BLaER1 (cell line): ENCODE results near the gene DNMT1.
A peak's percentile ranks its signal among the peaks of the same experiment; 100 is the strongest.

Source experiments
- H3K27ac ChIP-seq: shearing (Covaris generic); formaldehyde crosslinking; 2 replicates; pipeline ENCODE4 v1.8.1; 2022
- H3K27me3 ChIP-seq: shearing (Covaris generic); formaldehyde crosslinking; 2 replicates; pipeline ENCODE4 v1.8.1; 2022
- H3K36me3 ChIP-seq: shearing (Covaris generic); formaldehyde crosslinking; 2 replicates; pipeline ENCODE4 v1.8.1; 2022
- H3K4me1 ChIP-seq: shearing (Covaris generic); formaldehyde crosslinking; 2 replicates; pipeline ENCODE4 v1.8.1; 2022
- H3K4me2 ChIP-seq: shearing (Covaris generic); formaldehyde crosslinking; 2 replicates; pipeline ENCODE4 v1.8.1; 2022
- H3K4me3 ChIP-seq: shearing (Covaris generic); formaldehyde crosslinking; 2 replicates; pipeline ENCODE4 v1.8.1; 2022
- H3K9ac ChIP-seq: shearing (Covaris generic); formaldehyde crosslinking; 2 replicates; pipeline ENCODE4 v1.8.1; 2022
- H3K9me3 ChIP-seq: shearing (Covaris generic); formaldehyde crosslinking; 2 replicates; pipeline ENCODE4 v1.8.1; 2022
- H4K20me1 ChIP-seq: shearing (Covaris generic); formaldehyde crosslinking; 2 replicates; pipeline ENCODE4 v1.8.1; 2022
- Cebpa-rat ChIP-seq: shearing (Covaris generic); IDR thresholded peaks from 2 replicates; pipeline ENCODE4 v1.8.1; 2022

Gene DNMT1

GRCh38 chr19:10230861-10231611 is 36.3 kb upstream of the DNMT1 start, which contains the start of gene S1PR2:
TSS of gene S1PR2 (minus strand) at chr19:10231331. CDS start at chr19:10224905, 6,426 bp downstream.
- no peak for TF ChIP-seq Cebpa-rat
- Histone ChIP-seq H3K4me2 (peak within 1 kb of the TSS; percentile 94), H3K9ac (peak within 1 kb of the TSS; percentile 96), H3K36me3 (peaks cover 15% of the 10 kb centered on the region), H3K4me3 (peak within 1 kb of the TSS; percentile 98), H3K27me3 (no peaks in the 10 kb centered on the region), H4K20me1 (peaks cover 43% of the 10 kb centered on the region), H3K27ac (peak within 1 kb of the TSS; percentile 96), H3K9me3 (no peaks in the 10 kb centered on the region), H3K4me1 (peaks cover 87% of the 10 kb centered on the region)

DNA sequence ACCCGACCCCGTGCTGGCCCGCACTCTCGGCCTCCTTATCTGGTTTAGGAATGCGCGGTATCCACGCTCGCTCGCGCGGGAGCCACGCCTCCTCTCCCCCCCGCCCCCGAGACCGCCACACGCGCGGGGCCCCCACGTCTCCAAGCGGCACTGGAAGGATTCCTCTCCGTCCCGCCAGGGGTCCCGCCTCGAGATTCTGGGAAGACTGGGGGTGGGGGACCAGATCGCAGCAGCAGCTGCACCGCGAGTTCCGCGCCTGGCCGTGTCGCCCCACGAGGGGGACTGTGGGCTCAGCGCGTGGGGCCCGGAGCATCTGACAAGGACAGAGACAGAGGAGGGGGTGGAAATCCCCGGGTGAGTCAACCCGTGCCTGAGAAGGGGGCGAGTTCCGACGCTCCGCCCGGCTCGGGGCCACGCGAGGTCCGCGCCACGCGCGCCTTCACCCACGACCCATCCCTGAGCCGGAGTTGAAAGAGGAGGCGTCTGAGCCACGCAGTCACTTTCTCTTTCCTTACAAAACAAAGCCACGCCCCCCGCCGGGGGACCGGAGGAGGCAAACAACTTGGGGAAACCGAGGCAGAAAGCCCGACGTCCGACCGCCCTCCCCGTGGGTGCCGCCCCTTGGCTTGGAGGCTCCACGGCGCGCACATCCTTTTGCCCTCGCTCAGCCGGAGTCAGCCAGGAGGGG is 35.6 kb upstream of the DNMT1 start:
- H3K4me2 ChIP-seq = peak overlapping the region; percentile 94
- no peaks in the 10 kb centered on the region for H3K27me3 ChIP-seq
- H3K4me3 ChIP-seq = peak overlapping the region; percentile 98
- H3K9ac ChIP-seq = peak overlapping the region; percentile 96
- no peaks in the 10 kb centered on the region for H3K9me3 ChIP-seq
- H4K20me1 ChIP-seq = peaks cover 50% of the 10 kb centered on the region
- no peak for TF ChIP-seq Cebpa-rat
- peak overlapping the region; percentile 96 for H3K27ac ChIP-seq
- H3K4me1 ChIP-seq = peaks cover 86% of the 10 kb centered on the region
- peaks cover 22% of the 10 kb centered on the region for H3K36me3 ChIP-seq

- Histone ChIP-seq H3K4me3 (peak overlapping the region; percentile 98), H4K20me1 (peaks cover 64% of the 10 kb centered on the region), H3K9ac (peak overlapping the region; percentile 96), H3K4me1 (peaks cover 78% of the 10 kb centered on the region), H3K9me3 (no peaks in the 10 kb centered on the region), H3K27me3 (no peaks in the 10 kb centered on the region), H3K36me3 (peaks cover 36% of the 10 kb centered on the region), H3K4me2 (peak overlapping the region; percentile 94), H3K27ac (peak overlapping the region; percentile 68)
- no peak for TF ChIP-seq Cebpa-rat
These were observed 34.2 kb upstream of the DNMT1 start for GRCh38 chr19:10228920-10229319.

- Histone ChIP-seq H3K9me3 (no peaks in the 10 kb centered on the region), H3K27ac (peak overlapping the region; percentile 68), H4K20me1 (peaks cover 69% of the 10 kb centered on the region), H3K4me3 (peak overlapping the region; percentile 98), H3K4me2 (peak overlapping the region; percentile 94), H3K9ac (peak overlapping the region; percentile 61; the same call in 1 of the 2 replicates), H3K36me3 (peaks cover 41% of the 10 kb centered on the region), H3K27me3 (no peaks in the 10 kb centered on the region), H3K4me1 (peaks cover 73% of the 10 kb centered on the region)
- no peak for TF ChIP-seq Cebpa-rat
These were observed 33.6 kb upstream of the DNMT1 start for GRCh38 chr19:10228393-10228792.

DNA sequence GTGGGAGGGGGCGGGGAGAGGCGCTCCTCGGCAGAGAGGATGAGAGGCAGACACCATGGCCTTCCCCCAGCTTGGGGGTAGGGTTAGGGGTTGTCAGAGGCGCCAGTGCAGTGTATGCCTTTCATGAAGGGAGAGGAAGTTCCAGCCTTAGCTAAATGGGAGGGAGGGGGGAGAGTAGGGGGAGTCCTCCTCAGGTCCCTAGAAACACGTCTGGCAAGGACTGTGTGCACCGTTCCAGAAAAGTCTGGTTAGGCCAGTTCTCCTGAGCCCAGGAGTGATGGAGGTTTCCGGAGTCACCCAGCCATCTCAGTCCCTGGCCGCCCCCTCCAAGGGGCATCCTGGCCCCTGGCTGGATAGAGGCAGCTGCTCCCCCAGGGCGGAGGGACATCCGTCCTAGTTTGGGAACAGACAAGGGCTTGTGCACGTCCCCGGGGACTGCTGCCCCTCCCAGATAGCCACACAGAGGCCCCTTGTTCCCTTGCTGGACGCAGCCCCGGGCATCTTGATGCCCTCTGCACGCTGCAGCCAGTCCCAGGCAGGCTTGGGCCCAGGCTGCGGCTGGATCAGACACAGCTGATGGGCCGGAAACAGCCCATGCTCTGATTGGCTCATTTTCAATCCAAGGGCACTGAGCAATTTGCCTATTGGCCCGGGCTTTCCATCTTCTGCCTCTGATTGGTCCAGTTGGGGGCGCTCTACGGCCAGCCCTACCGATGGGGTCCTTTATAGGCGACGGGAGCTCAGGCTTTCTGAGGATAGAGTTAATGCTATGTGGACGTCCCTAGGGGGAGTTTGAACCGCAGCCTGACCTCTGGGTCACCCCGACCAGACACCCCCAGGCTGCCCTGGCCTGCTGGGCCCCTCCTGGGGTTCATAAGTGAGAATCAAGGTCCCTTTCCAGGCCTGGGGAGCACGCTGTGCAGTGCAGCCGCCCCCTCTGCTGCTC is 32.5 kb upstream of the DNMT1 start:
- Histone ChIP-seq H3K4me2 (peak overlapping the region; percentile 94), H3K9ac (no peak overlapping the region)

GRCh38 chr19:10226376-10227025 is 31.7 kb upstream of the DNMT1 start:
- Histone ChIP-seq H4K20me1 (peaks cover 88% of the 10 kb centered on the region), H3K27me3 (no peaks in the 10 kb centered on the region), H3K4me1 (peaks cover 63% of the 10 kb centered on the region), H3K36me3 (peaks cover 58% of the 10 kb centered on the region), H3K27ac (no peak overlapping the region), H3K4me2 (peak overlapping the region; percentile 24; the same call in 1 of the 2 replicates), H3K9ac (no peak overlapping the region), H3K9me3 (no peaks in the 10 kb centered on the region), H3K4me3 (no peak overlapping the region)
- no peak for TF ChIP-seq Cebpa-rat

More for the DNA sequence above, 32.5 kb upstream of the DNMT1 start:
- Histone ChIP-seq H3K36me3 (peaks cover 51% of the 10 kb centered on the region), H3K4me1 (peaks cover 68% of the 10 kb centered on the region), H4K20me1 (peaks cover 80% of the 10 kb centered on the region), H3K27me3 (no peaks in the 10 kb centered on the region), H3K27ac (0 out of 2 replicates have a peak overlapping the region, but pooled peaks have one; percentile 16), H3K4me3 (no peak overlapping the region), H3K9me3 (no peaks in the 10 kb centered on the region)
- no peak for TF ChIP-seq Cebpa-rat

- no peak overlapping the region for H3K27ac ChIP-seq
- no peaks in the 10 kb centered on the region for H3K27me3 ChIP-seq
- H3K9me3 ChIP-seq = no peaks in the 10 kb centered on the region
- peaks cover 63% of the 10 kb centered on the region for H3K36me3 ChIP-seq
- peaks cover 93% of the 10 kb centered on the region for H4K20me1 ChIP-seq
- H3K4me2 ChIP-seq = no peak overlapping the region; the same call in 1 of the 2 replicates
- TF ChIP-seq Cebpa-rat = no peak
- no peak overlapping the region for H3K4me3 ChIP-seq
- H3K9ac ChIP-seq = no peak overlapping the region
- H3K4me1 ChIP-seq = peaks cover 66% of the 10 kb centered on the region
These were observed 31.2 kb upstream of the DNMT1 start for GRCh38 chr19:10226021-10226375.

GRCh38 chr19:10224337-10224736 is 29.6 kb upstream of the DNMT1 start:
- no peak overlapping the region for H3K4me3 ChIP-seq
- peaks cover 70% of the 10 kb centered on the region for H3K36me3 ChIP-seq
- H3K9me3 ChIP-seq = no peaks in the 10 kb centered on the region
- H3K27me3 ChIP-seq = no peaks in the 10 kb centered on the region
- no peak for TF ChIP-seq Cebpa-rat
- peaks cover 100% of the 10 kb centered on the region for H4K20me1 ChIP-seq
- peaks cover 71% of the 10 kb centered on the region for H3K4me1 ChIP-seq
- no peak overlapping the region for H3K9ac ChIP-seq
- H3K27ac ChIP-seq = no peak overlapping the region
- H3K4me2 ChIP-seq = no peak overlapping the region
